HCT116 (cell line): Measurements from ENCODE around the gene CCDC83. TPM values are rescaled to one million over a fixed set of nuclear protein-coding genes. Genes with fewer than 3 reads are reported as not detected.

ENCODE experiments used
- ATAC-seq: fragments of 200-7000 bp; cut with Tn5 transposase; 2 replicates; pipeline ENCODE4 v1.9.1; 2020; ENCODE audit warnings: mild to moderate bottlenecking, moderate library complexity
- BruUV-seq: library from RNA; stranded (reverse); fragments of 400-500 nt; replicated peaks from 2 replicates; lab custom pipeline; 2021; lab: Mats Ljungman, UMichigan
- CTCF ChIA-PET: fragments of 300-600 bp; sonication (Branson Sonifier 250); formaldehyde crosslinking; loops from one replicate; lab custom pipeline; 2021; ENCODE audit warnings: antibody characterized with exemption; lab: Charles Lee
- POLR2A ChIA-PET: fragments of 300-600, 350-600 bp; sonication (Branson Sonifier 250); formaldehyde crosslinking; loops from one replicate; lab custom pipeline; 2021; ENCODE audit warnings: antibody characterized with exemption; lab: Charles Lee
- RAD21 ChIA-PET, 2 experiments: fragments of 300-600 bp; sonication (Branson Sonifier 250); formaldehyde crosslinking; loops; one replicate each; lab custom pipeline; 2023; ENCODE audit warnings: low total read pairs in 2 of 2; ENCODE audit not compliant: uncharacterized antibody in 2 of 2, unreplicated experiment in 2 of 2, low non-redundant PET in 1 of 2; lab: Charles Lee
- DNase-seq: peaks from one replicate; pipeline ENCODE4 v3.0.0-alpha.2; 2010; ENCODE audit warnings: low read depth, low spot score
- H2AFZ ChIP-seq: fragments of 200-600 bp; shearing (Covaris generic), sonication (generic); 2 replicates; pipeline ENCODE4 v1.6.1; 2017; ENCODE audit warnings: low read depth, mixed run types, mixed read lengths, antibody characterized with exemption, low read length; ENCODE audit not compliant: poor library complexity, severe bottlenecking
- H3K27ac ChIP-seq: 2 replicates; pipeline ENCODE4 v1.5.1; 2012; ENCODE audit warnings: low read depth, low read length
- H3K27me3 ChIP-seq: fragments of 200-600 bp; sonication (generic); 2 replicates; pipeline ENCODE4 v1.6.1; 2016; ENCODE audit warnings: mixed run types, low read length, mixed read lengths; ENCODE audit not compliant: insufficient read depth
- H3K36me3 ChIP-seq, 2 experiments: fragments of 200-500 bp in 1 of 2; fragments of 200-600 bp in 1 of 2; sonication (Bioruptor generic) in 1 of 2; sonication (generic) in 1 of 2; 2 replicates each; pipeline versions ENCODE4 v1.5.1 to v1.6.1; 2014 to 2016; ENCODE audit warnings: low read length in 2 of 2, inconsistent platforms in 1 of 2, mixed read lengths in 1 of 2, mixed run types in 1 of 2; ENCODE audit not compliant: insufficient read depth in 2 of 2, control insufficient read depth in 1 of 2
- H3K4me1 ChIP-seq, 2 experiments: fragments of 200-600 bp in 1 of 2; sonication (generic) in 1 of 2; 2 replicates each; pipeline versions ENCODE4 v1.5.1 to v1.6.1; 2012 to 2017; ENCODE audit warnings: low read length in 2 of 2, inconsistent platforms in 1 of 2, mild to moderate bottlenecking in 1 of 2, mixed read lengths in 1 of 2, mixed run types in 1 of 2, moderate library complexity in 1 of 2; ENCODE audit not compliant: insufficient read depth in 2 of 2, control insufficient read depth in 1 of 2
- H3K4me2 ChIP-seq: fragments of 200-600 bp; sonication (generic); 2 replicates; pipeline ENCODE4 v1.6.1; 2017; ENCODE audit warnings: mixed run types, low read length, mixed read lengths
- H3K4me3 ChIP-seq, 2 experiments: fragments of 200-600 bp in 1 of 2; sonication (generic) in 1 of 2; replicated peaks in 1 of 2; 2 replicates each; pipeline ENCODE4 v1.5.1; 2011 to 2016; ENCODE audit warnings: low read length in 2 of 2, control low read depth in 1 of 2, low read depth in 1 of 2, mild to moderate bottlenecking in 1 of 2, mixed read lengths in 1 of 2, mixed run types in 1 of 2
- H3K79me2 ChIP-seq: fragments of 200-600 bp; sonication (generic); 2 replicates; pipeline ENCODE4 v1.6.1; 2017; ENCODE audit warnings: mild to moderate bottlenecking, mixed run types, low read length, moderate library complexity, mixed read lengths; ENCODE audit not compliant: insufficient read depth
- H3K9ac ChIP-seq: fragments of 200-600 bp; sonication (generic); 2 replicates; pipeline ENCODE4 v1.6.1; 2016; ENCODE audit warnings: low read length, mixed read lengths
- H3K9me2 ChIP-seq: fragments of 200-600 bp; sonication (generic), shearing (Covaris generic); 2 replicates; pipeline ENCODE4 v1.6.1; 2017; ENCODE audit warnings: mixed run types, mild to moderate bottlenecking, moderate library complexity; ENCODE audit not compliant: insufficient read depth
- H3K9me3 ChIP-seq, 2 experiments: fragments of 200-500 bp in 1 of 2; fragments of 200-600 bp in 1 of 2; sonication (Bioruptor generic) in 1 of 2; sonication (generic) in 1 of 2; 2 replicates each; pipeline ENCODE4 v1.6.1; 2014 to 2017; ENCODE audit warnings: low read length in 2 of 2, mixed read lengths in 2 of 2, inconsistent platforms in 1 of 2, low read depth in 1 of 2, mild to moderate bottlenecking in 1 of 2, mixed run types in 1 of 2, moderate library complexity in 1 of 2; ENCODE audit not compliant: control insufficient read depth in 1 of 2, insufficient read depth in 1 of 2
- H4K20me1 ChIP-seq: fragments of 200-600 bp; sonication (generic), shearing (Covaris generic); 2 replicates; pipeline ENCODE4 v1.6.1; 2017; ENCODE audit warnings: mixed run types, mild to moderate bottlenecking, moderate library complexity; ENCODE audit not compliant: insufficient read depth
- CBX3 ChIP-seq: IDR thresholded peaks from 2 replicates; pipeline ENCODE4 v1.6.1; 2012; ENCODE audit warnings: low read depth
- CTCF ChIP-seq, 3 experiments: fragments of 200-600 bp in 1 of 3; sonication (generic) in 1 of 3; IDR thresholded peaks in 2 of 3; conservative IDR thresholded peaks in 1 of 3; 2 replicates each; pipeline ENCODE4 v1.5.1; 2012 to 2017; ENCODE audit warnings: low read depth in 2 of 3, low read length in 2 of 3, antibody characterized with exemption in 1 of 3, borderline replicate concordance in 1 of 3, control low read depth in 1 of 3, mild to moderate bottlenecking in 1 of 3, mixed read lengths in 1 of 3, mixed run types in 1 of 3, moderate library complexity in 1 of 3; ENCODE audit not compliant: insufficient read depth in 1 of 3
- EGR1 ChIP-seq: IDR thresholded peaks from 2 replicates; pipeline ENCODE4 v1.6.1; 2012; ENCODE audit warnings: low read depth
- EZH2phosphoT487 ChIP-seq: fragments of 200-600 bp; IDR thresholded peaks from 2 replicates; pipeline ENCODE4 v1.6.1; 2018; ENCODE audit warnings: antibody characterized with exemption, borderline replicate concordance
- FOSL1 ChIP-seq: IDR thresholded peaks from 2 replicates; pipeline ENCODE4 v1.6.1; 2012; ENCODE audit warnings: low read depth
- POLR2AphosphoS5 ChIP-seq: IDR thresholded peaks from 2 replicates; pipeline ENCODE4 v1.6.1; 2011; ENCODE audit warnings: mild to moderate bottlenecking, low read depth, low read length, moderate library complexity
- SIN3A ChIP-seq: IDR thresholded peaks from 2 replicates; pipeline ENCODE4 v1.6.1; 2012; ENCODE audit warnings: low read depth
- SP1 ChIP-seq: IDR thresholded peaks from 2 replicates; pipeline ENCODE4 v1.6.1; 2012; ENCODE audit warnings: low read depth
- SRF ChIP-seq: IDR thresholded peaks from 2 replicates; pipeline ENCODE4 v1.6.1; 2012; ENCODE audit warnings: low read depth
- TCF7L2 ChIP-seq: IDR thresholded peaks from 2 replicates; pipeline ENCODE4 v1.7.0; 2011; ENCODE audit warnings: borderline replicate concordance, inconsistent platforms; ENCODE audit not compliant: insufficient read depth, insufficient read length; ENCODE audit errors: extremely low read depth
- ZBTB33 ChIP-seq: IDR thresholded peaks from 2 replicates; pipeline ENCODE4 v1.6.1; 2011; ENCODE audit warnings: mild to moderate bottlenecking, low read length, moderate library complexity; ENCODE audit not compliant: insufficient replicate concordance; ENCODE audit errors: extremely low read depth
- ZFX ChIP-seq: fragments of 450-650 bp; IDR thresholded peaks from 2 replicates; pipeline ENCODE4 v1.6.1; 2017
- ZNF274 ChIP-seq: fragments of 200-500 bp; sonication (Bioruptor generic); IDR thresholded peaks from 2 replicates; pipeline ENCODE4 v1.6.1; 2014; ENCODE audit warnings: mild to moderate bottlenecking, low read depth, low read length, inconsistent platforms
- intact Hi-C: fragments of 100-400 bp; cut with micrococcal nuclease; formaldehyde crosslinking; loops from 2 replicates; pipeline ENCODE4 v1.10.0; 2022
- total RNA-seq: library from RNA; stranded (reverse); gene quantifications from one replicate; pipeline ENCODE4 v1.2.1, GENCODE V29; 2021; ENCODE audit not compliant: unreplicated experiment

Gene CCDC83
- total RNA-seq, 1 experiment from 2014 or later = not detected

- Histone ChIP-seq H4K20me1 (no peaks in the 10 kb centered on the region), H3K4me1 (no peaks in the 10 kb centered on the region), H3K27me3 (no peaks in the 10 kb centered on the region), H3K4me2 (no peak overlapping the region), H3K27ac (no peak overlapping the region), H3K9ac (no peak overlapping the region), H3K9me3 (no peaks in the 10 kb centered on the region), H3K36me3 (no peaks in the 10 kb centered on the region), H2AFZ (no peak overlapping the region), H3K9me2 (no peaks in the 10 kb centered on the region), H3K79me2 (no peaks in the 10 kb centered on the region), H3K4me3 (no peak overlapping the region)
- DNase-seq (no peak), ATAC-seq (no peak)
- no TSS peak for BruUV-seq
- RAD21 ChIA-PET = no interaction called here
- CTCF ChIA-PET = no interaction called here
- intact Hi-C loops = no loop called here
- POLR2A ChIA-PET = interaction anchor here (0.6 kb wide), 1 partner anchor 214 kb away, joined by 3 read pairs; no protein-coding TSS in a partner anchor
- no peak for TF ChIP-seq SIN3A
- TF ChIP-seq, all 23 proteins: peak for 0
Measured at GRCh38 chr11:85922367-85922766, 67.2 kb downstream of the CCDC83 start.

GRCh38 chr11:85923455-85923854 is 68.3 kb downstream of the CCDC83 start:
- Histone ChIP-seq H3K79me2 (no peaks in the 10 kb centered on the region), H3K27me3 (no peaks in the 10 kb centered on the region), H3K4me2 (no peak overlapping the region), H3K4me3 (no peak overlapping the region), H3K9me3 (no peaks in the 10 kb centered on the region), H3K9ac (no peak overlapping the region), H3K36me3 (no peaks in the 10 kb centered on the region), H3K4me1 (no peaks in the 10 kb centered on the region), H3K9me2 (no peaks in the 10 kb centered on the region), H3K27ac (no peak overlapping the region), H2AFZ (no peak overlapping the region), H4K20me1 (no peaks in the 10 kb centered on the region)
- no TSS peak for BruUV-seq
- intact Hi-C loops = no loop called here
- ChIA-PET RAD21 (no interaction called here), POLR2A (no interaction called here), CTCF (no interaction called here)
- DNase-seq = no peak
- no peak for ATAC-seq
- TF ChIP-seq FOSL1 (no peak), ZFX (no peak), CTCF (IDR thresholded peaks at IDR 0.05 in 2 of 3, conservative IDR thresholded peaks at IDR 0.05 in 1 of 3; ENCODE audit: borderline replicate concordance in 1 of 3, insufficient read depth in 1 of 3, low read depth in 2 of 3, low read length in 2 of 3) (no peak), ZNF274 (no peak), CBX3 (no peak), SP1 (no peak), SRF (no peak), TCF7L2 (no peak), EGR1 (no peak), ZBTB33 (no peak), POLR2AphosphoS5 (no peak), SIN3A (no peak), EZH2phosphoT487 (no peak)
